SK-N-SH (cell line): ENCODE results near the gene SLC6A11. TPM values are rescaled to one million over a fixed set of nuclear protein-coding genes. Genes with fewer than 3 reads are reported as not detected.

Experiments used
- CTCF ChIA-PET: fragments of 300-600, 350-600 bp; formaldehyde crosslinking; extraction: SDS; loops from one replicate; lab custom pipeline; 2021; lab: Yijun Ruan, JAX
- POLR2A ChIA-PET: fragments of 350-600 bp; sonication (Branson Sonifier 250); formaldehyde crosslinking; extraction: SDS; loops from one replicate; lab custom pipeline; 2020; ENCODE audit warnings: antibody characterized with exemption, inconsistent platforms; lab: Yijun Ruan, JAX
- DNase-seq: peaks from one replicate; pipeline ENCODE4 v3.0.0; 2012
- H2AFZ ChIP-seq: fragments of 200-600 bp; sonication (generic); 2 replicates; pipeline ENCODE4 v1.8.1; 2016; ENCODE audit warnings: antibody characterized with exemption, mild to moderate bottlenecking, low read depth
- H3F3A ChIP-seq: fragments of 200-600 bp; sonication (generic); replicated peaks from 2 replicates; pipeline ENCODE3; 2016; ENCODE audit warnings: antibody characterized with exemption, mild to moderate bottlenecking; ENCODE audit not compliant: insufficient read depth
- H3K27ac ChIP-seq, 2 experiments: fragments of 200-500 bp in 1 of 2; fragments of 200-600 bp in 1 of 2; sonication (Bioruptor generic) in 1 of 2; sonication (generic), shearing (Covaris generic) in 1 of 2; 2 replicates each; pipeline versions ENCODE4 v1.5.1 to v1.6.1; 2014 to 2016; ENCODE audit warnings: low read depth in 2 of 2, inconsistent platforms in 1 of 2, low read length in 1 of 2, mild to moderate bottlenecking in 1 of 2, mixed read lengths in 1 of 2
- H3K27me3 ChIP-seq: fragments of 200-600 bp; sonication (generic), shearing (Covaris generic); 2 replicates; pipeline ENCODE4 v1.6.1; 2016; ENCODE audit warnings: mixed run types; ENCODE audit not compliant: insufficient read depth
- H3K36me3 ChIP-seq, 2 experiments: fragments of 200-500 bp in 1 of 2; fragments of 200-600 bp in 1 of 2; sonication (Bioruptor generic) in 1 of 2; sonication (generic) in 1 of 2; replicated peaks in 1 of 2; 2 replicates each; pipeline versions ENCODE3 to v1.5.1; 2014 to 2016; ENCODE audit warnings: low read length in 1 of 2, mild to moderate bottlenecking in 1 of 2; ENCODE audit not compliant: insufficient read depth in 2 of 2, control insufficient read depth in 1 of 2
- H3K4me1 ChIP-seq, 2 experiments: fragments of 200-500 bp in 1 of 2; fragments of 200-600 bp in 1 of 2; sonication (Bioruptor generic) in 1 of 2; sonication (generic), shearing (Covaris generic) in 1 of 2; 2 replicates each; pipeline versions ENCODE4 v1.5.1 to v1.6.1; 2014 to 2016; ENCODE audit warnings: low read depth in 1 of 2, low read length in 1 of 2, mixed run types in 1 of 2; ENCODE audit not compliant: insufficient read depth in 2 of 2, control insufficient read depth in 1 of 2
- H3K4me2 ChIP-seq: fragments of 200-600 bp; sonication (generic), shearing (Covaris generic); 2 replicates; pipeline ENCODE4 v1.6.1; 2017; ENCODE audit warnings: mixed run types
- H3K4me3 ChIP-seq, 2 experiments: fragments of 200-500 bp in 1 of 2; fragments of 200-600 bp in 1 of 2; sonication (Bioruptor generic) in 1 of 2; sonication (generic), shearing (Covaris generic) in 1 of 2; 2 replicates each; pipeline versions ENCODE4 v1.5.1 to v1.8.1; 2014 to 2016; ENCODE audit warnings: low read depth in 2 of 2, inconsistent platforms in 1 of 2, low read length in 1 of 2, mild to moderate bottlenecking in 1 of 2, mixed read lengths in 1 of 2, moderate library complexity in 1 of 2
- H3K79me2 ChIP-seq: fragments of 200-600 bp; sonication (generic); 2 replicates; pipeline ENCODE4 v1.8.1; 2017; ENCODE audit warnings: mild to moderate bottlenecking; ENCODE audit not compliant: insufficient read depth
- H3K9ac ChIP-seq: fragments of 200-600 bp; sonication (generic); 2 replicates; pipeline ENCODE4 v1.6.1; 2017; ENCODE audit warnings: mixed run types
- H3K9me2 ChIP-seq: fragments of 200-600 bp; sonication (generic); 2 replicates; pipeline ENCODE4 v1.6.1; 2017; ENCODE audit warnings: mixed run types
- H3K9me3 ChIP-seq: fragments of 200-600 bp; sonication (generic); 2 replicates; pipeline ENCODE4 v1.6.1; 2017; ENCODE audit warnings: mixed run types, mild to moderate bottlenecking, moderate library complexity
- H4K20me1 ChIP-seq: fragments of 200-600 bp; sonication (generic); 2 replicates; pipeline ENCODE4 v1.6.1; 2017; ENCODE audit warnings: mild to moderate bottlenecking, mixed run types; ENCODE audit not compliant: insufficient read depth
- CTCF ChIP-seq: fragments of 200-600 bp; sonication (generic); IDR thresholded peaks from 2 replicates; pipeline ENCODE4 v1.6.1; 2017; ENCODE audit warnings: antibody characterized with exemption, mild to moderate bottlenecking, moderate library complexity
- FOXJ3 ChIP-seq: sonication (generic); formaldehyde crosslinking; IDR thresholded peaks from 2 replicates; pipeline ENCODE4 v1.5.1; 2020; ENCODE audit warnings: mild to moderate bottlenecking, missing genetic modification reagents
- GATA2 ChIP-seq: sonication (generic); formaldehyde crosslinking; IDR thresholded peaks from 2 replicates; pipeline ENCODE4 v1.5.0; 2020; ENCODE audit warnings: mild to moderate bottlenecking, missing genetic modification reagents
- IRF3 ChIP-seq: fragments of 150-350 bp; IDR thresholded peaks from 2 replicates; pipeline ENCODE4 v1.6.1; 2016; ENCODE audit warnings: mild to moderate bottlenecking, low read depth, low read length
- POLR2AphosphoS5 ChIP-seq: IDR thresholded peaks from 2 replicates; pipeline ENCODE4 v1.6.1; 2012; ENCODE audit warnings: low read depth, low read length
- RCOR1 ChIP-seq: fragments of 150-350 bp; IDR thresholded peaks from 2 replicates; pipeline ENCODE4 v1.6.1; 2017; ENCODE audit warnings: antibody characterized with exemption, low read length
- RFX5 ChIP-seq: IDR thresholded peaks from 2 replicates; pipeline ENCODE4 v1.6.1; 2012; ENCODE audit warnings: mild to moderate bottlenecking, improper control_type of control experiment, low read length
- RXRA ChIP-seq: IDR thresholded peaks from 2 replicates; pipeline ENCODE4 v1.4.0; 2012; ENCODE audit warnings: low read depth, mild to moderate bottlenecking, borderline replicate concordance
- SIN3A ChIP-seq: IDR thresholded peaks from 2 replicates; pipeline ENCODE4 v1.6.1; 2012; ENCODE audit warnings: low read depth, mild to moderate bottlenecking, low read length, moderate library complexity, borderline replicate concordance
- TAF1 ChIP-seq: IDR thresholded peaks from 2 replicates; pipeline ENCODE4 v1.6.1; 2012; ENCODE audit warnings: low read depth, mild to moderate bottlenecking, low read length, moderate library complexity, borderline replicate concordance
- ZBTB33 ChIP-seq: IDR thresholded peaks from 2 replicates; pipeline ENCODE4 v1.4.0; 2012; ENCODE audit warnings: low read depth, borderline replicate concordance
- WGBS: methylation state at CpG from one replicate; pipeline ENCODE4 v1.1.6; 2017; ENCODE audit warnings: low lambda C conversion rate; 5-methylcytosine and 5-hydroxymethylcytosine counted together
- polyA plus RNA-seq, 3 experiments: library from polyadenylated mRNA; depleted of rRNA; stranded (reverse); fragments of >200 nt; gene quantifications; 2 replicates each; pipeline ENCODE4 v1.2.3, GENCODE V29; 2012
- TF ChIP-seq, protein P1 (sequence below): IDR thresholded peaks from 2 replicates; pipeline ENCODE4 v1.4.0; 2012; ENCODE audit warnings: low read depth

The SLC6A11 gene
- polyA plus RNA-seq, 1 of the 3 experiments (the other 2 are of a cell fraction): 0.03 TPM

DNA sequence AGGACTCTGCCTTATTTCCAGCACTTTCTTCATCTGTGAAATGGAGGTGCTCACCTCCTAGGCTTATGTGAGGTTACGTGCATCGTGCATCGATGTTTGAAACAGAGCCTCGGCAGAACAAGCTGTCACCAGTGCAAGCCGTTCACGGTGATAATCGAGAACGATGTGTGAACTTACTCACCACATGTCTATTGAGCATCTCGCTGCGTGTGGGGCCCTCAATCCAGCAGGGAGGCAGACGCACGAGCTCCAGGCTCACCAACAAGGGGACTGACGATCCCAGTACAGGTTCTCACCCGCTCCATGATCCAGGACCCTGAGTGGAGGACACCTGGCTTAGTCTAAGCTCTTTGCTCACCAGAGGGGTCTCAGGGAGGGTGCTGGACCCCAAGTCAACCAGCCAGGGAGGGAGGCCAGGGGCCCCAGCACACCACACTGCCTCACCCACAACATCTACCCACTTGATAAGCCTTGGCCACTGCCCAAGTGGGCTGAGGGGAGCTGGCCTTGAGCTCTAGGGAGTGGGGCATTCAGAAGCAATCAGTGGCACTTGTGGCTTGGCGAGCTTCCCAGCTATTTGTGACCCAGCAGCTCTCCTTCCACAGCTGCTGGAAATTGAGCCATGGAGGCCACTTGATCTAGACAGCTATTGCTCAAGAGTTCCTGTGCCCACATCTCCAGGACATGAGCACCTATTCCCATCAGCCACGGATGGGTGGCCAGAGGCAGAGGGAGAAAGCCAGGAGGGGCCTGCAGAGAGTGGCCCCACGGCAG, 142.1 kb downstream of the SLC6A11 start:
- CTCF ChIA-PET: interaction anchor here (0.7 to 8.3 kb wide), 6 partner anchors 7 to 637 kb away, joined by 4 to 83 read pairs (median 4); partner anchors contain the start of gene SEC13
- Histone ChIP-seq H3K79me2 (no peaks in the 10 kb centered on the region), H2AFZ (no peak overlapping the region), H3K9me2 (no peaks in the 10 kb centered on the region), H3K9me3 (no peaks in the 10 kb centered on the region), H4K20me1 (no peaks in the 10 kb centered on the region), H3K4me2 (no peak overlapping the region), H3K4me1 (no peaks in the 10 kb centered on the region; a peak in 1 of 4 replicates), H3K4me3 (no peak overlapping the region), H3K9ac (no peak overlapping the region), H3K27me3 (no peaks in the 10 kb centered on the region; the same call in 1 of the 2 replicates), H3F3A (no peaks in the 10 kb centered on the region), H3K36me3 (no peaks in the 10 kb centered on the region), H3K27ac (no peak overlapping the region)
- no peak for DNase-seq
- TF ChIP-seq ZBTB33 (no peak), POLR2AphosphoS5 (no peak), RCOR1 (no peak), RFX5 (no peak), SIN3A (no peak), IRF3 (no peak)
- 47% methylated on average over 7 of the region's 17 CpGs for WGBS
- POLR2A ChIA-PET: no interaction called here

- H4K20me1 ChIP-seq: no peaks in the 10 kb centered on the region
- H3K27me3 ChIP-seq: no peaks in the 10 kb centered on the region; the same call in 1 of the 2 replicates
- H3K4me3 ChIP-seq: no peak overlapping the region
- no peak overlapping the region for H3K27ac ChIP-seq
- no peaks in the 10 kb centered on the region for H3K79me2 ChIP-seq
- DNase-seq: no peak
- no peak overlapping the region for H3K4me2 ChIP-seq
- H3K36me3 ChIP-seq: no peaks in the 10 kb centered on the region
- TF ChIP-seq RXRA (no peak), TAF1 (no peak), CTCF (no peak), POLR2AphosphoS5 (no peak), GATA2 (CRISPR knock-in tag) (no peak), FOXJ3 (no peak)
- TF ChIP-seq, protein P1, sequence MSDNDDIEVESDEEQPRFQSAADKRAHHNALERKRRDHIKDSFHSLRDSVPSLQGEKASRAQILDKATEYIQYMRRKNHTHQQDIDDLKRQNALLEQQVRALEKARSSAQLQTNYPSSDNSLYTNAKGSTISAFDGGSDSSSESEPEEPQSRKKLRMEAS: no peak
- H3K9me3 ChIP-seq: no peaks in the 10 kb centered on the region
- CTCF ChIA-PET: interaction anchor here (1.4 to 8.3 kb wide), 4 partner anchors 16 to 100 kb away, joined by 6 to 83 read pairs (median 40); no protein-coding TSS in a partner anchor
- H3F3A ChIP-seq: no peaks in the 10 kb centered on the region
- 23% methylated on average over 6 of the region's 6 CpGs for WGBS
- H2AFZ ChIP-seq: no peak overlapping the region
- no peaks in the 10 kb centered on the region for H3K9me2 ChIP-seq
- no peaks in the 10 kb centered on the region; a peak in 1 of 4 replicates for H3K4me1 ChIP-seq
- no peak overlapping the region for H3K9ac ChIP-seq
- POLR2A ChIA-PET: no interaction called here
Measured at GRCh38 chr3:10960255-10960654, 144.2 kb downstream of the SLC6A11 start.
